OCI-LY1 (cell line): ENCODE results near the gene RRAS.

ENCODE experiments used
- H2AFZ ChIP-seq: fragments of 200-600 bp; sonication (generic), shearing (Covaris generic); 2 replicates; pipeline ENCODE4 v1.6.0; 2014; ENCODE audit warnings: antibody characterized with exemption, mild to moderate bottlenecking, low read length
- H3F3A ChIP-seq: fragments of 200-600 bp; sonication (generic), shearing (Covaris generic); 2 replicates; pipeline ENCODE4 v1.6.0; 2014; ENCODE audit warnings: mild to moderate bottlenecking, antibody characterized with exemption, low read length, moderate library complexity; ENCODE audit not compliant: insufficient read depth
- H3K27ac ChIP-seq: fragments of 200-600 bp; sonication (generic); 2 replicates; pipeline ENCODE4 v1.5.1; 2014; ENCODE audit warnings: low read length, mixed run types, mild to moderate bottlenecking, low read depth; ENCODE audit not compliant: poor library complexity, severe bottlenecking
- H3K27me3 ChIP-seq: fragments of 200-600 bp; sonication (generic); 2 replicates; pipeline ENCODE4 v1.6.0; 2014; ENCODE audit warnings: antibody characterized with exemption, mild to moderate bottlenecking, low read length, moderate library complexity; ENCODE audit not compliant: insufficient read depth
- H3K36me3 ChIP-seq: fragments of 200-600 bp; sonication (generic); 2 replicates; pipeline ENCODE4 v1.6.1; 2014; ENCODE audit warnings: mild to moderate bottlenecking, antibody characterized with exemption, low read length, moderate library complexity, mixed read lengths; ENCODE audit not compliant: insufficient read depth
- H3K4me1 ChIP-seq: fragments of 200-600 bp; sonication (generic); 2 replicates; pipeline ENCODE4 v1.5.1; 2014; ENCODE audit warnings: mild to moderate bottlenecking, low read length, moderate library complexity; ENCODE audit not compliant: insufficient read depth, severe bottlenecking
- H3K4me2 ChIP-seq: fragments of 200-600 bp; sonication (generic), shearing (Covaris generic); 2 replicates; pipeline ENCODE4 v1.6.1; 2014; ENCODE audit warnings: low read length
- H3K4me3 ChIP-seq: fragments of 200-600 bp; sonication (generic); 2 replicates; pipeline ENCODE4 v1.5.1; 2014; ENCODE audit warnings: low read length, low read depth, mild to moderate bottlenecking, mixed read lengths; ENCODE audit not compliant: poor library complexity, severe bottlenecking
- H3K79me2 ChIP-seq: fragments of 200-600 bp; shearing (Covaris generic); 2 replicates; pipeline ENCODE4 v1.6.1; 2016; ENCODE audit warnings: mixed run types, low read length, mixed read lengths; ENCODE audit not compliant: insufficient read depth
- H3K9ac ChIP-seq: fragments of 200-600 bp; sonication (generic), shearing (Covaris generic); 2 replicates; pipeline ENCODE4 v1.6.1; 2014; ENCODE audit warnings: mild to moderate bottlenecking, low read length, mixed read lengths
- H3K9me2 ChIP-seq: fragments of 200-600 bp; sonication (generic), shearing (Covaris generic); 2 replicates; pipeline ENCODE4 v1.6.1; 2014; ENCODE audit warnings: low read depth, mild to moderate bottlenecking, low read length, mixed read lengths
- H3K9me3 ChIP-seq: fragments of 200-600 bp; shearing (Covaris generic); 2 replicates; pipeline ENCODE4 v1.6.1; 2014; ENCODE audit warnings: low read length, mixed read lengths
- H4K20me1 ChIP-seq: fragments of 200-600 bp; sonication (generic), shearing (Covaris generic); 2 replicates; pipeline ENCODE4 v1.6.0; 2016; ENCODE audit warnings: mild to moderate bottlenecking, low read length; ENCODE audit not compliant: insufficient read depth
- CTCF ChIP-seq: fragments of 200-600 bp; sonication (generic), shearing (Covaris generic); IDR thresholded peaks from 2 replicates; pipeline ENCODE4 v1.5.1; 2017; ENCODE audit warnings: mild to moderate bottlenecking, antibody characterized with exemption, low read length, moderate library complexity, mixed read lengths
- EZH2 ChIP-seq: fragments of 200-600 bp; sonication (generic), shearing (Covaris generic); IDR thresholded peaks from 2 replicates; pipeline ENCODE4 v1.8.0; 2017; ENCODE audit warnings: borderline replicate concordance, mixed run types, mild to moderate bottlenecking, antibody characterized with exemption, low read length, moderate library complexity, mixed read lengths

RRAS gene

GRCh38 chr19:49601482-49602038 lies 38.4 kb downstream of the RRAS start:
- no peak overlapping the region for H3K4me3 ChIP-seq
- H3F3A ChIP-seq: no peaks in the 10 kb centered on the region
- H3K4me2 ChIP-seq: no peak overlapping the region
- no peaks in the 10 kb centered on the region for H4K20me1 ChIP-seq
- no peak overlapping the region for H2AFZ ChIP-seq
- H3K4me1 ChIP-seq: no peaks in the 10 kb centered on the region
- H3K9ac ChIP-seq: no peak overlapping the region
- H3K79me2 ChIP-seq: no peaks in the 10 kb centered on the region
- no peaks in the 10 kb centered on the region for H3K27me3 ChIP-seq
- peaks cover 87% of the 10 kb centered on the region for H3K36me3 ChIP-seq
- H3K9me3 ChIP-seq: no peaks in the 10 kb centered on the region
- H3K9me2 ChIP-seq: no peaks in the 10 kb centered on the region
- no peak overlapping the region for H3K27ac ChIP-seq
- TF ChIP-seq CTCF (no peak), EZH2 (no peak)

- peaks cover 85% of the 10 kb centered on the region for H3K36me3 ChIP-seq
- no peaks in the 10 kb centered on the region for H4K20me1 ChIP-seq
- no peaks in the 10 kb centered on the region for H3K79me2 ChIP-seq
- no peak overlapping the region for H3K9ac ChIP-seq
- H3K4me2 ChIP-seq: no peak overlapping the region
- no peaks in the 10 kb centered on the region for H3F3A ChIP-seq
- no peak overlapping the region for H3K27ac ChIP-seq
- TF ChIP-seq EZH2 (no peak), CTCF (no peak)
- H3K9me2 ChIP-seq: no peaks in the 10 kb centered on the region
- no peak overlapping the region for H3K4me3 ChIP-seq
- no peaks in the 10 kb centered on the region for H3K9me3 ChIP-seq
- no peak overlapping the region for H2AFZ ChIP-seq
- no peaks in the 10 kb centered on the region for H3K4me1 ChIP-seq
- no peaks in the 10 kb centered on the region for H3K27me3 ChIP-seq
Measured at GRCh38 chr19:49599378-49600295, 40.3 kb downstream of the RRAS start.

- Histone ChIP-seq H3F3A (no peaks in the 10 kb centered on the region), H3K27me3 (no peaks in the 10 kb centered on the region), H3K9ac (no peak overlapping the region), H3K9me3 (no peaks in the 10 kb centered on the region), H3K4me2 (no peak overlapping the region), H3K27ac (no peak overlapping the region), H2AFZ (no peak overlapping the region), H4K20me1 (no peaks in the 10 kb centered on the region), H3K4me3 (no peak overlapping the region), H3K79me2 (no peaks in the 10 kb centered on the region), H3K4me1 (peaks cover 6% of the 10 kb centered on the region), H3K9me2 (no peaks in the 10 kb centered on the region), H3K36me3 (peaks cover 79% of the 10 kb centered on the region)
- TF ChIP-seq EZH2 (no peak), CTCF (no peak)
Measured at GRCh38 chr19:49597703-49597974, 42.3 kb downstream of the RRAS start.
